Measurements from ENCODE around the gene OR56B4. TPM values are rescaled to one million over a fixed set of nuclear protein-coding genes. Genes with fewer than 3 reads are reported as not detected.
"Not testable (repeated sequence)": the region's sequence is repeated elsewhere in the genome, so short reads cannot be mapped to it uniquely, and the experiment has no call there.

OR56B4 gene
- not detected for total RNA-seq
- long read RNA-seq = 0 reads

- not testable (repeated sequence) for DNase-seq (ENCODE audit: low spot score)
Measured at GRCh38 chr11:6107384-6107783, at the start of gene OR56B4. Gene OR56B4 (plus strand): TSS chr11:6107684. CDS start chr11:6107779, 95 bp downstream.

GRCh38 chr11:6061475-6061874 lies 46.0 kb upstream of the OR56B4 start:
- no peak for DNase-seq (ENCODE audit: low spot score)

- no peak for DNase-seq (ENCODE audit: low spot score)
Measured at GRCh38 chr11:6062691-6063358, 44.7 kb upstream of the OR56B4 start.

GRCh38 chr11:6067502-6067901 lies 40.0 kb upstream of the OR56B4 start:
- no peak for DNase-seq (ENCODE audit: low spot score)

GRCh38 chr11:6076443-6076842 lies 31.0 kb upstream of the OR56B4 start:
- not testable (repeated sequence) for DNase-seq (ENCODE audit: low spot score)

GRCh38 chr11:6077723-6078122 lies 29.8 kb upstream of the OR56B4 start:
- DNase-seq (ENCODE audit: low spot score) = no peak

GRCh38 chr11:6079463-6079862 lies 28.0 kb upstream of the OR56B4 start:
- DNase-seq (ENCODE audit: low spot score) = no peak

GRCh38 chr11:6083129-6083528 lies 24.4 kb upstream of the OR56B4 start:
- no peak for DNase-seq (ENCODE audit: low spot score)

GRCh38 chr11:6084587-6084986 lies 22.9 kb upstream of the OR56B4 start:
- DNase-seq (ENCODE audit: low spot score) = no peak

GRCh38 chr11:6094186-6094585 lies 13.3 kb upstream of the OR56B4 start:
- DNase-seq (ENCODE audit: low spot score) = no peak

GRCh38 chr11:6095798-6096197 lies 11.7 kb upstream of the OR56B4 start:
- DNase-seq (ENCODE audit: low spot score) = no peak

- no peak for DNase-seq (ENCODE audit: low spot score)
Measured at GRCh38 chr11:6096417-6096816, 11.1 kb upstream of the OR56B4 start.

- no peak for DNase-seq (ENCODE audit: low spot score)
Measured at GRCh38 chr11:6099577-6099976, 7.9 kb upstream of the OR56B4 start.

GRCh38 chr11:6110011-6110410 lies 2.5 kb downstream of the OR56B4 start:
- no peak for DNase-seq (ENCODE audit: low spot score)

- no peak for DNase-seq (ENCODE audit: low spot score)
Measured at GRCh38 chr11:6111673-6112072, 4.2 kb downstream of the OR56B4 start.

- DNase-seq (ENCODE audit: low spot score) = no peak
Measured at GRCh38 chr11:6116638-6117037, 9.2 kb downstream of the OR56B4 start.

GRCh38 chr11:6124245-6124644 lies 16.8 kb downstream of the OR56B4 start:
- DNase-seq (ENCODE audit: low spot score) = no peak

GRCh38 chr11:6127881-6128280 lies 20.4 kb downstream of the OR56B4 start:
- no peak for DNase-seq (ENCODE audit: low spot score)

- no peak for DNase-seq (ENCODE audit: low spot score)
Measured at GRCh38 chr11:6129011-6129410, 21.5 kb downstream of the OR56B4 start.

GRCh38 chr11:6129635-6130034 lies 22.2 kb downstream of the OR56B4 start:
- no peak for DNase-seq (ENCODE audit: low spot score)

- DNase-seq (ENCODE audit: low spot score) = no peak
Measured at GRCh38 chr11:6132431-6132830, 24.9 kb downstream of the OR56B4 start.

- not testable (repeated sequence) for DNase-seq (ENCODE audit: low spot score)
Measured at GRCh38 chr11:6135936-6136335, 28.5 kb downstream of the OR56B4 start.

GRCh38 chr11:6142936-6143335 lies 35.5 kb downstream of the OR56B4 start:
- no peak for DNase-seq (ENCODE audit: low spot score)

GRCh38 chr11:6143737-6144136 lies 36.3 kb downstream of the OR56B4 start:
- not testable (repeated sequence) for DNase-seq (ENCODE audit: low spot score)
